ENCODE measurements around the gene ADCK2.
"Not testable (repeated sequence)": the region's sequence is repeated elsewhere in the genome, so short reads cannot be mapped to it uniquely, and the experiment has no call there.

The ADCK2 gene, protein sequence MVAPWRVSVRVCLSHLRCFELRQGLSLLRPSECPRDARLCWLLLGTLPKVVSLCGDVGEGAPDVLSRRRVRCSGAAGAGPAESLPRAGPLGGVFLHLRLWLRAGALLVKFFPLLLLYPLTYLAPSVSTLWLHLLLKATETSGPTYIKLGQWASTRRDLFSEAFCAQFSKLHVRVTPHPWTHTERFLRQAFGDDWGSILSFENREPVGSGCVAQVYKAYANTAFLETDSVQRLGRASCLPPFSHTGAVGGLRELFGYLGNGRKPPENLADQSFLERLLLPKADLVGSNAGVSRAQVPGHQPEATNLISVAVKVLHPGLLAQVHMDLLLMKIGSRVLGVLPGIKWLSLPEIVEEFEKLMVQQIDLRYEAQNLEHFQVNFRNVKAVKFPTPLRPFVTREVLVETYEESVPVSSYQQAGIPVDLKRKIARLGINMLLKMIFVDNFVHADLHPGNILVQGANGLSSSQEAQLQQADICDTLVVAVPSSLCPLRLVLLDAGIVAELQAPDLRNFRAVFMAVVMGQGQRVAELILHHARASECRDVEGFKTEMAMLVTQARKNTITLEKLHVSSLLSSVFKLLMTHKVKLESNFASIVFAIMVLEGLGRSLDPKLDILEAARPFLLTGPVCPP

DNA sequence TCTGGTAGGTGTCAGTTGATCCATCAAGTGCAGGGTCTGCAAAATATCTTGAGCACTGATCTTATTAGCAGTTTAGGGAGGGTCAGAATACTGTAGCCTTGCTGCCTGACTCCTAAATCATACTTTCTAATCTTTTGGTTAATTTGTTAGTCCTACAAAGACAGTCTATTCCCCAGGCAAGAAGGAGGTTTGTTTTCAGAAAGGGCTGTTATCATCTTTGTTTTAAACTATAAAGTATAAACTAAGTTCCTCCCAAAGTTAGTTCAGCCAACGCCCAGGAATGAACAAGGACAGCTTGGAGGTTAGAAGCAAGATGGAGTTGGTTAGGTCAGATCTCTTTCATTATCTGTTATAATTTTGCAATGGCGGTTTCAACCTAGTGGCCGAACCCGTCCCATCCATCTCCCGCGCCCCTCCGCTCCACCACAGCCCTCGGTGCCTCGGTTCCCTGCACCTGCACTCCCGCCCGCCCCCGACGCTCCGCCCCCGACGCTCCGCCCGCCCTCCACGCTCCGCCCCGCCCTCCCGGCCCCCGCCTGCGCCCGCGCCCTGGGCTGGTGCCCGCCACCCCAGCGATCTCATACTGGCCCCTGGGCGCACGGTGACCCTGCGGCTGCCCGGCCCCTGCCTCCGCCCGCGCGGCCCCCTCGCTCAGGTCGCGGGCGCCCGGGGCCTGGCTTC is at the start of gene ADCK2:
Gene ADCK2 (plus strand): TSS at position 564 of the 681 bp plus-strand sequence. CDS start 386 bp downstream, outside the sequence.
- TF ChIP-seq, protein P1, sequence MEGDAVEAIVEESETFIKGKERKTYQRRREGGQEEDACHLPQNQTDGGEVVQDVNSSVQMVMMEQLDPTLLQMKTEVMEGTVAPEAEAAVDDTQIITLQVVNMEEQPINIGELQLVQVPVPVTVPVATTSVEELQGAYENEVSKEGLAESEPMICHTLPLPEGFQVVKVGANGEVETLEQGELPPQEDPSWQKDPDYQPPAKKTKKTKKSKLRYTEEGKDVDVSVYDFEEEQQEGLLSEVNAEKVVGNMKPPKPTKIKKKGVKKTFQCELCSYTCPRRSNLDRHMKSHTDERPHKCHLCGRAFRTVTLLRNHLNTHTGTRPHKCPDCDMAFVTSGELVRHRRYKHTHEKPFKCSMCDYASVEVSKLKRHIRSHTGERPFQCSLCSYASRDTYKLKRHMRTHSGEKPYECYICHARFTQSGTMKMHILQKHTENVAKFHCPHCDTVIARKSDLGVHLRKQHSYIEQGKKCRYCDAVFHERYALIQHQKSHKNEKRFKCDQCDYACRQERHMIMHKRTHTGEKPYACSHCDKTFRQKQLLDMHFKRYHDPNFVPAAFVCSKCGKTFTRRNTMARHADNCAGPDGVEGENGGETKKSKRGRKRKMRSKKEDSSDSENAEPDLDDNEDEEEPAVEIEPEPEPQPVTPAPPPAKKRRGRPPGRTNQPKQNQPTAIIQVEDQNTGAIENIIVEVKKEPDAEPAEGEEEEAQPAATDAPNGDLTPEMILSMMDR (IDR thresholded peaks at IDR 0.05; ENCODE audit: unreplicated experiment in 3 of 3), result no peak
- Mint-ChIP-seq H3K9me3 (no peaks in the 10 kb centered on the region), H3K4me3 (peak within 1 kb of the TSS; percentile 89 to 91 (median 89)), H3K36me3 (ENCODE audit: low read depth) (peaks cover 6% of the 10 kb centered on the region), H3K27me3 (ENCODE audit: low read depth) (peaks cover 3% of the 10 kb centered on the region), H3K4me1 (peaks cover 24% of the 10 kb centered on the region), H3K27ac (peak within 1 kb of the TSS; percentile 51 to 81 (median 77))

DNA sequence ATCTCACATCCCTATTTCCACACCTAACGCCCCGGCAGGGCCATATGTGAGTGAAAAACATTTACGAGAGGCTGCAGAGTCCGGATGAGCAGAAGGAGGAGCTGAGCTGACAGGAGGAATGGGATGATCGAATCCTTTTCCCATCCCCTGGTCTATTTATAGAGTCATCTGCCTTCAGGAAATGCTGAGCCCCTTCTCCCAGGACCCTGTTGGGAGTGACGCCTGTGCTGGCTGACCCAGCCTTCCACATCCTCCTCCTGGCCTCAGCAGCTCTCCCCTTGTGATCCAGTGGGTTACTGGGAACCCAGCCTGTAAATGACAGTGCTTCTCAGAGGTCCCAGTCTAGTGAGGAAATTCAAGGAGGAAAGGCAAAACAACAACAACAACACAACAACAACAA is 48.8 kb upstream of the ADCK2 start:
- peaks cover 45% of the 10 kb centered on the region for H3K4me1 Mint-ChIP-seq
- peak overlapping the region; percentile 89 to 92 (median 90) for H3K27ac Mint-ChIP-seq
- TF ChIP-seq, protein P1 (IDR thresholded peaks at IDR 0.05; ENCODE audit: unreplicated experiment in 3 of 3), result no peak
- no peaks in the 10 kb centered on the region for H3K27me3 Mint-ChIP-seq (ENCODE audit: low read depth)
- H3K9me3 Mint-ChIP-seq, result no peaks in the 10 kb centered on the region
- peak overlapping the region; percentile 4 to 58 (median 14) for H3K4me3 Mint-ChIP-seq
- H3K36me3 Mint-ChIP-seq (ENCODE audit: low read depth), result peaks cover 20% of the 10 kb centered on the region

DNA sequence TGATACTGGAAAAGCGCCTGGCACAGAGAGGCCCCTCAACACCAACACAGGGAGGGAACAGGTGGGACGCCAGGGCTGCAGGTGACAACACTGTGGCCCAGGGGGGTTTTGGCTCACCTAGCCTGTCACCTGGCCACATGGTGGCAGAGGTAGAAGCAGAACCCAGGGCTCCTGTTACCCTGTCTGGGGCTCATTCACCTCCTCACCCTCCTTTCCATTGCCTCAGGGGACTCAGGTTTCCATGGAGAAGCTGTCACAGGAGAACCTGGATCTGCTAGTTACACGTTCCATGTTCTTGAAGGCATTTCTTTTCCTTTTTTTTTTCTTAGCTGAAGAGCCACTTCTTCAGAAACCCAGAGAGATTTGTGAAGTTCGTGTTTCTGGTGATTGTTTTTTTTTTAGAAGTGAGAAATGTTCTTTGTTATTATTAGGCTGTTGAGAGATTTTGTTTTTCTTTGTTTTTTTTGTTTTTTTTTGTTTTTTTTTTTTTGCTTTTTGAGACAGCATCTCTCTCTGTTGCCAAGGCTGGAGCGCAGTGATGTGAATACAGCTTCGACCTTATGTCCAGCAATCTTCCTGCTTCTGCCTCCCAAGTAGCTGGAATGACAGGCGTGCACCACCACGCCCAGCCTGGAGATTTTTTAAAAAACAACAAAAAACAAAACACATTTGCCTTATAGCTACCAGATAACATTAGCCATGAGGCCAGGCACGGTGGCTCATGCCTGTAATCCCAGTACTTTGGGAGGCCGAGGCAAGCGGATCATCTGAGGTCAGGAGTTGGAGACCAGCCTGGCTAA is 48.2 kb upstream of the ADCK2 start:
- peaks cover 26% of the 10 kb centered on the region for H3K36me3 Mint-ChIP-seq (ENCODE audit: low read depth)
- H3K4me1 Mint-ChIP-seq, result peaks cover 51% of the 10 kb centered on the region
- H3K9me3 Mint-ChIP-seq, result no peaks in the 10 kb centered on the region
- H3K27ac Mint-ChIP-seq, result peak overlapping the region; percentile 89 to 92 (median 90)
- H3K4me3 Mint-ChIP-seq, result peak overlapping the region in 1 of 3 experiments; percentile 58
- TF ChIP-seq, protein P1 (IDR thresholded peaks at IDR 0.05; ENCODE audit: unreplicated experiment in 3 of 3), result no peak
- no peaks in the 10 kb centered on the region for H3K27me3 Mint-ChIP-seq (ENCODE audit: low read depth)

DNA sequence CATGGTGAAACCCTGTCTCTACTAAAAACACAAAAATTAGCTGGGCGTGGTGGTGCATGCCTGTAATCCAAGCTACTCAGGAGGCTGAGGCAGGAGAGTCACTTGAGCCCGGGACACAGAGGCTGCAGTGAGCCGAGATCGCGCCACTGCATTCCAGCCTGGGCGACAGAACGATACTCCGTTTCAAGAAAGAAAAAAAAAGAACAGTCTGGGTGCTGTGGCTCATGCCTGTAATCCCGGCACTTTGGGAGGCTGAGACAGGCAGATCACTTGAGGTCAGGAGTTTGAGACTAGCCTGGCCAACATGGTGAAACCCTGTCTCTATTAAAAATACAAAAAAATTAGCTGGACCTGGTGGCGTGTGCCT is 47.6 kb upstream of the ADCK2 start:
- peak overlapping the region; percentile 90 to 97 (median 92) for H3K27ac Mint-ChIP-seq
- H3K4me3 Mint-ChIP-seq; H3K27me3 Mint-ChIP-seq (ENCODE audit: low read depth); H3K9me3 Mint-ChIP-seq: not testable (repeated sequence)
- H3K4me1 Mint-ChIP-seq, result peaks cover 52% of the 10 kb centered on the region
- H3K36me3 Mint-ChIP-seq (ENCODE audit: low read depth), result peaks cover 27% of the 10 kb centered on the region

DNA sequence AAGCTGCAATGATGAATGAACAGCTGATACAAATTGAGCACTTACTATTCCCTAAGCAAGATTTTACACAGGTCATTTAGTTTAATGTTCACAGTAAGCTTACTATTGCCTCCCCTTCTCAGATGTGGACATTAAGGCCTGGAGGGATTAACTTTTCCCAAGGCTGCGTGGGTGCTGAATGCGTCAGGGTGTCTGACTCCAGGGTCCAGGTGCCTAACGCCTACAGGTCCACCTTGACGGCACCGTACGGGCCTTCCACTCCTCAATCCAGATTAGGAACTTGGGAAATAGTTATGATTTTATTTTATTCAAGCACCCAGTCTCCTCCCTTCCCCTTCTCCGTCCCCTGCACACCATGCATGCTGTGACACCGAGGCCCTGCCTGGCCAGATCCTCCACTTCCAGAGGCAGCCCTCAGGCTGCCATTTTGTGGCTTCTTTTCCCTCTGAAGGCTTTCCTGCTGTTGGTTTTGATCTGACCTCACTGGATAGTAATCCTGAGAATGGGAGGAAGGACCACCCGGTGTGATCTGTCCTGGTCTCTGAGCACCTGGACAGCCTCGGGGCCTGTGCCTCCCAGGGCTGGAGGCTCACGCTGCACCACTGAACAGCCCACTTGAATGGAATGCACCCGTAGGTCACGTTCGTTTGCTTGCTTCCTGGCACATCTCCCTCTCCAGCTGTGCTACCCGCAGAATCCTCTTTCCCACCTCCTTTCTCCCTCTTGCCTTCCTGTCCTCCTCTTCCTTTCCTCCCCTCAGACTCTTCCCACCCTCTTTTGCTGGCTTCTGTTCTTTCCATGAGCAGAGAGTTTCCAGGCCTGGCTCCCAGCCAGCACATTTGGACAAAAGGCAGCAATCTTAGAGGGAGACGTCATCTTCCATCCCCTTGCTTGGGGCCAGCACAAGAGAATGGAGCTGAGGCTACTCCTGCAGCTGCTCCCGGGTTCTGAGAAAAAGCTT is 46.6 kb upstream of the ADCK2 start:
- H3K9me3 Mint-ChIP-seq, result no peaks in the 10 kb centered on the region

More for the DNA sequence above, 46.6 kb upstream of the ADCK2 start:
- TF ChIP-seq, protein P1 (IDR thresholded peaks at IDR 0.05; ENCODE audit: unreplicated experiment in 3 of 3), result no peak
- Mint-ChIP-seq H3K27ac (peak overlapping the region; percentile 92 to 97 (median 95)), H3K27me3 (ENCODE audit: low read depth) (no peaks in the 10 kb centered on the region), H3K4me3 (peak overlapping the region; percentile 6 to 34 (median 20)), H3K36me3 (ENCODE audit: low read depth) (peaks cover 31% of the 10 kb centered on the region), H3K4me1 (peaks cover 57% of the 10 kb centered on the region)
